ENCODE results near the gene MTMR10.

Gene MTMR10

GRCh38 chr15:31023841-31024240 lies 32.4 kb upstream of the MTMR10 start:
- no peak for TF ChIP-seq CTCF (IDR thresholded peaks at IDR 0.05; ENCODE audit: insufficient read depth, low read depth, low read length, missing control alignments)
- no peak overlapping the region for H3K4me3 ChIP-seq (ENCODE audit: low read length)
- peak; percentile 90 for DNase-seq (ENCODE audit: low read depth)

GRCh38 chr15:31021067-31021665 lies 29.7 kb upstream of the MTMR10 start:
- no peak for TF ChIP-seq CTCF (IDR thresholded peaks at IDR 0.05; ENCODE audit: insufficient read depth, low read depth, low read length, missing control alignments)
- H3K4me3 ChIP-seq (ENCODE audit: low read length): no peak overlapping the region
- no peak for DNase-seq (ENCODE audit: low read depth)

GRCh38 chr15:31020542-31020941 lies 29.1 kb upstream of the MTMR10 start:
- no peak for DNase-seq (ENCODE audit: low read depth)
- no peak overlapping the region for H3K4me3 ChIP-seq (ENCODE audit: low read length)
- no peak for TF ChIP-seq CTCF (IDR thresholded peaks at IDR 0.05; ENCODE audit: insufficient read depth, low read depth, low read length, missing control alignments)

- H3K4me3 ChIP-seq (ENCODE audit: low read length): no peak overlapping the region
- no peak for TF ChIP-seq CTCF (IDR thresholded peaks at IDR 0.05; ENCODE audit: insufficient read depth, low read depth, low read length, missing control alignments)
These were observed 28.6 kb upstream of the MTMR10 start for GRCh38 chr15:31019986-31020385.

GRCh38 chr15:31017311-31017710 lies 25.9 kb upstream of the MTMR10 start:
- no peak overlapping the region for H3K4me3 ChIP-seq (ENCODE audit: low read length)
- TF ChIP-seq CTCF (IDR thresholded peaks at IDR 0.05; ENCODE audit: insufficient read depth, low read depth, low read length, missing control alignments): no peak
- DNase-seq (ENCODE audit: low read depth): no peak

More at GRCh38 chr15:31019986-31020385, 28.6 kb upstream of the MTMR10 start:
- no peak for DNase-seq (ENCODE audit: low read depth)

- peak; percentile 83 for DNase-seq (ENCODE audit: low read depth)
- TF ChIP-seq CTCF (IDR thresholded peaks at IDR 0.05; ENCODE audit: insufficient read depth, low read depth, low read length, missing control alignments): no peak
- no peak overlapping the region for H3K4me3 ChIP-seq (ENCODE audit: low read length)
These were observed 25.1 kb upstream of the MTMR10 start for GRCh38 chr15:31016446-31016915.

GRCh38 chr15:31014608-31014925 lies 23.1 kb upstream of the MTMR10 start:
- TF ChIP-seq CTCF (IDR thresholded peaks at IDR 0.05; ENCODE audit: insufficient read depth, low read depth, low read length, missing control alignments): no peak
- no peak for DNase-seq (ENCODE audit: low read depth)
- H3K4me3 ChIP-seq (ENCODE audit: low read length): no peak overlapping the region
